Uterus (tissue), 2 donors: Measurements from ENCODE around the gene ESPNL.

ENCODE experiments used
- POLR2A ChIP-seq, 2 donors: fragments of 450-650 bp; IDR thresholded peaks; one replicate each; pipeline ENCODE4 v1.6.1; 2016; ENCODE audit warnings: antibody characterized with exemption in 2 of 2, mild to moderate bottlenecking in 1 of 2, moderate library complexity in 1 of 2
- TF ChIP-seq, protein P1 (sequence below), 4 experiments: fragments of 200-600 bp in 2 of 4; fragments of 450-650 bp in 2 of 4; sonication (generic) in 2 of 4; IDR thresholded peaks; one replicate each; pipeline ENCODE4 v1.5.1; 2016 to 2019; ENCODE audit warnings: antibody characterized with exemption in 4 of 4, mild to moderate bottlenecking in 2 of 4, moderate library complexity in 1 of 4

GRCh38 chr2:238095143-238095542 lies 5.0 kb upstream of the ESPNL start:
- TF ChIP-seq, protein P1, sequence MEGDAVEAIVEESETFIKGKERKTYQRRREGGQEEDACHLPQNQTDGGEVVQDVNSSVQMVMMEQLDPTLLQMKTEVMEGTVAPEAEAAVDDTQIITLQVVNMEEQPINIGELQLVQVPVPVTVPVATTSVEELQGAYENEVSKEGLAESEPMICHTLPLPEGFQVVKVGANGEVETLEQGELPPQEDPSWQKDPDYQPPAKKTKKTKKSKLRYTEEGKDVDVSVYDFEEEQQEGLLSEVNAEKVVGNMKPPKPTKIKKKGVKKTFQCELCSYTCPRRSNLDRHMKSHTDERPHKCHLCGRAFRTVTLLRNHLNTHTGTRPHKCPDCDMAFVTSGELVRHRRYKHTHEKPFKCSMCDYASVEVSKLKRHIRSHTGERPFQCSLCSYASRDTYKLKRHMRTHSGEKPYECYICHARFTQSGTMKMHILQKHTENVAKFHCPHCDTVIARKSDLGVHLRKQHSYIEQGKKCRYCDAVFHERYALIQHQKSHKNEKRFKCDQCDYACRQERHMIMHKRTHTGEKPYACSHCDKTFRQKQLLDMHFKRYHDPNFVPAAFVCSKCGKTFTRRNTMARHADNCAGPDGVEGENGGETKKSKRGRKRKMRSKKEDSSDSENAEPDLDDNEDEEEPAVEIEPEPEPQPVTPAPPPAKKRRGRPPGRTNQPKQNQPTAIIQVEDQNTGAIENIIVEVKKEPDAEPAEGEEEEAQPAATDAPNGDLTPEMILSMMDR (IDR thresholded peaks at IDR 0.05), result no peak
- TF ChIP-seq POLR2A (IDR thresholded peaks at IDR 0.05), result no peak
